Activated CD4-positive, alpha-beta T cell treated with anti-CD3 and anti-CD28 coated beads, Interleukin-2, amount 50 U/mL, for 4 hours (primary cell): ENCODE measurements around the gene ARHGAP5.

ENCODE experiments used
- DNase-seq, 2 experiments: peaks; one replicate each; pipeline ENCODE4 v3.0.0-alpha.2; 2020

ARHGAP5 gene

DNA sequence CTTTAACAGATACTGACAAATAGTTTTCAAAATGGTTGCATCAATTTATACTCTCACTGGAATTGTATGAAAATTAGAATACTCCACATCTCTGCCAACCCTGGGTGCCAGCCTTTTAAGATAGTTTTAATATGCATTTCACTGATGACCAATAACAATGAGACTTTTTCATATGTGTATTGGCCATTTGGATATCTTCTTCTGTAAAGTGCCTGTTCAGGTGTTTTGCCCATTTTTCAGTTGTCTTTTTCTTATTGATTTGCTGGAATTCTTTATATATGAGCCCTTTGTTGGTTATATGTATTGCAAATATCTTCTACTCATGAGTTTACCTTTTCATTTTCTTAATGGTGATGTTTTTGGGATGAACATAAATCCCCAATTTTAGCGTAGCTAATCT lies 108.0 kb downstream of the ARHGAP5 start:
- DNase-seq = no peak

DNA sequence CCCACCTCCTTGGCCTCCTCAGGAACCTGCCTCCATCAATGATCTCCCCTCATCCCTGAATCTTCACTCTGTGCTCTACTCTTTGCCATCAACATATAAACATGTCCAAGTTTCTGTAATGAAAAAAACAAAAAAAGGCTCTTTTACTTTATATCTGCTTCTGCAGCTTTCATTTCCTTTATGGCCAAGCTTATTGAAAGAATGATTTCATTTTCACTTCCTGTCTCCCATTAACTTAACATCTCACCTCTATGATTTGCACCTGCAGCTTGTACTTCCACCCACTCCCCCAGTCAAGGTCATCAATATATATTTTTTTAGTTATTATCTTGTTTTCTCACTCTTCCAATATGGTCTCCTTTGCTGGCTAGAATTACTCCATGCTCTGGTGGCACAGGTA lies 109.1 kb downstream of the ARHGAP5 start:
- no peak for DNase-seq

DNA sequence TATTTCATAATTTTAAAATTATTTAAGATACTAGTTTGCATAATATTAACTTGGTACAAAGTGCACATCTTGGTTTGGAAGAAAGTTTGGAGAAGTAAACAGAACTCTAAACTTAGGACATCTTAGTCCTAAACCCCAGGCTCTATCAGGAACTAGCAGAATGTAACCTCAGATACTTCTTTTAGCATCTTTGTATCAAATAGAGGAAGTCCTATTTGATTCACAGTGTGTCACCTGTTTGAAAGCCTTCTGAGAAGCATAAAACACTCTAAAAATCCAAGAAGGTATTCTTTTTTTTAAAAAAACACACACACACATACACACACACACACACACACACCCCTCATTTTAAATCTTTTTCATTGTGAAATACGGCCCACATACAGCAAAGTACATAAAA lies 112.7 kb downstream of the ARHGAP5 start:
- no peak for DNase-seq

DNA sequence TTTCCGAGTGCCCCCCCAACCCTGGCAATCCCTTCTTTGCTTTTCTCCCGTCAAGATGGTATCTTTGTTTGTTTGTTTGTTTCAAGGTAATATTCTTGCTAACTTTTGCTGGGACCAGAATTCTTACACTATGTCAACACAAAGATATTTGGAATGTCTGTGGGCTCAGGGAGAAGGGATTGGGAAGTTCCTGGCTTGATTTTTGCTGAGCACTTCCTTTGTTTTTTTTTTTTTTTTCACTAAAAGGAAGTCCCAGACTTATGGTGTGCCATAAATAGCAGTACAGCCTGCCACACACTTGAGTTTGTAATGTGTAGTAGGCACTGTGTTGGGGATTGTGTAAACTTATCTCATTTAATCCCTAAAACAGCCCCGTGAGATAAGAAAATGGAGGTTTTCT lies 113.6 kb downstream of the ARHGAP5 start:
- no peak for DNase-seq

DNA sequence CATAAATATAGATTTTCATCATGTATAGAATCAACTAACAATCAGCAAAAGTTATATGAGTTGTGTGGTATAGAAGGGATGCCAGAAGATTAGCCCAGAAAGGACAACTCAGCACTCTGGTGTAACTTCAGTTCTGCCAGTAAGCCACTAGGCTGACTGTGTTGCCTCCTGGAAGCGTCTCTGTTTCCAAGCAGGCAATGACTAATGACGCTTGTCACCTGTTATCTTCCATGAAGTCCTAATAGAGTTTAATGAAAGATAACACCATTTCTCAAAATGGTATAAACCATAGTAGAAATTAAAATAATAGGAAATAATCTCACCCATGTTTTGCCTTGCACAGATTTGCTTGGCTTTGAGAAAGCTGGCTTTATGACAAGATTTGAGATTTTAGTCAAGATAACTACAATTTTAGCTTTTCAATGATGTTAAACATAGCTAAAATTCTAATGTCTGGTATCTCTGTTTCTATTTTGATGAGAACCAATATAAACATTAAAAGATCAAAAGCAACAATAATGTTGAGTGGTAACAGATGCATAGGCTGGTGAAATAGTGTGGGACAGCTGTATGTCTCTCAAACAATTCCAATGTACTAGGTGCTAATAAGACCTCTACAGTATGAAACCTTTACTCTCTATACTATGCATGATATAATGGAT lies 115.7 kb downstream of the ARHGAP5 start:
- no peak for DNase-seq

DNA sequence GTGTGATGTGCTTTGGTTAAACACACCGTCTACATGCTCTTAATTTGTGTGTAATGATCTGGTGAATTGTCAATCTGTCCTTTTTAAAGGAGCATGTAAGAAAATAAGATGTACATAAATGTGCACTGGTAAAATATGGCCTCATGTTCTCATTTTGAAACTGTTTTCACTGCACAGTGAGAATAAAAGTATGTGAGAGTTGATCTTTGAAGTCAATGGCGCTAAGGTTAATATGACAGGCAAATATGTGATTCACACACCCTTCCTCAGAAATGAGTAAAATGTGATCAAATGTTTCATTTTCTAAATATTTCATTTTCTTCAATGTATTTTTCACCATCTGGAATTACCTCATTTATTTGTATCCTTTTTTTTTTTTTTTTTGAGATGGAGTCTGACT lies 116.4 kb downstream of the ARHGAP5 start:
- DNase-seq = no peak

DNA sequence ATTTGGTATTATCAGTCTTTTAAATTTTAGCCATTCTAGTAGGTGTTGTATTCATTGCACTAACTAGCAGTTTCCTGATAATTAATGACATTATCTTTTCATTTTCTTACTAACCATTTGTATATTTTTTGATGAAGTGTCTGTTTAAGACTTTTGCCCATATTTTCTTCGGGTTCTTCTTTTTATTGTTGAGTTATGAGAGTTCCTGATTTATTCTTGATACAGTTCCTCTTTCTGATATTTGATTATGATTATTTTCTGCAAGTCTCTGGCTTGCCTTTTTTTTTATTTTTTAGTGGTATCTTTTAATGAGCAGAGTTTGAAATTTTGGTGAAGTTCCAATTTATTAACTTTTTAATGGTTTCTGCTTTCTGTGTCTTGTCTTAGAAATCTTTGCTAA lies 118.5 kb downstream of the ARHGAP5 start:
- DNase-seq = no peak

DNA sequence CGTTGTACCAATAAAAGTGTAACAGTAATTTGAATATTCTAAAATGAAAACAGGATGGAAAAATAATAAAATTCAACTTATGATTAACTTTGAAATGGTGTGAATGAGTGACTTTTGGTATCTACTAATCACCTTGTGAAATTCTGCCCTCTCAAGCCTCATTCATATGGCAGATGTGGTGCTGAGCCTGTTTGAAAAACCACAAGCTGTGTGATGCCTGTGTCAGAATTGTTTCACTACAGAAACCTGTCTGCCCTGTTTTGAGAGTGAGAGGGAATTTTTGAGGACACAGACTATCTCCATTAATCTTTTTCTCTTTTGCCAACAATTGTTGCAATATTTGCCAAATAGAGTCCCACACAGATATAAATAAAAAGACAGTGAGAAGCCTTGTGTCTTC lies 120.8 kb downstream of the ARHGAP5 start:
- DNase-seq = no peak

DNA sequence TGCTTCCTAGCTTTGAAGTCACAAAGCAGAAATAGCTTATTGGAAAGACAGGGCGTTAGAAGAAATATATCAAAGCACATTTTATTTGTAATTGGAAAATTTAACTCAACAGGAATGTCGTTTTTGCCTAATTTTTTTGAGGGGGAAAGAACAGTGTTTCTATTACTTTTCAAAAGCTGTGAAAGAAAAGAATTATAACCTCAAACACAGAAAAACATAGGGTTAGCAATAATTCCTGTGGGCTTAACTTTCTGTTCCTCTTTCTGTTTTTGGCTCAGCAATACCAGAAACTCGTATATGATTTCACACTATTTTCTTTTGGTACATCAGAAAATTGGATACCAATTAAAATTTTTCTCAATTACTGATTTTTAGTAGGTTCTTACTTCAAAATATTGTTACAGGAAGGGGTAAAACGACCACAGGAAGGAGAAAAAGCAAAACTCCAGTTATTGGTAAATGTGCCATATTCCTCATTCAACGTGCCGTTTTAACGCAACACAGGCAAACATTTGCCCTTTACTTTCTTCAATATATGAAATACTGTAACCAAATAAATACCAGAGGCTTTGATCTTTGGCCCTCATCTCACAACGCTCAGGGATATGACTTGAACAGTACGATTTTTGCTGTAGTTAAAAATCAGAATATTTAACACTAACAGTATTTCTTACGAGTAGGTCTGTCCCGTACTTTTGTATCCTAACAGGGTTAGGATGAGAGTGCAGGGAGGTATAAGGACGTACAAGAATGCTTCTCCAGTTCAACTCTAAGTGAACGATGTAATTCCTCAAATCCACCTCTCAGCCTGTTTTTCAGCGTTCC lies 123.5 kb downstream of the ARHGAP5 start:
- no peak for DNase-seq

DNA sequence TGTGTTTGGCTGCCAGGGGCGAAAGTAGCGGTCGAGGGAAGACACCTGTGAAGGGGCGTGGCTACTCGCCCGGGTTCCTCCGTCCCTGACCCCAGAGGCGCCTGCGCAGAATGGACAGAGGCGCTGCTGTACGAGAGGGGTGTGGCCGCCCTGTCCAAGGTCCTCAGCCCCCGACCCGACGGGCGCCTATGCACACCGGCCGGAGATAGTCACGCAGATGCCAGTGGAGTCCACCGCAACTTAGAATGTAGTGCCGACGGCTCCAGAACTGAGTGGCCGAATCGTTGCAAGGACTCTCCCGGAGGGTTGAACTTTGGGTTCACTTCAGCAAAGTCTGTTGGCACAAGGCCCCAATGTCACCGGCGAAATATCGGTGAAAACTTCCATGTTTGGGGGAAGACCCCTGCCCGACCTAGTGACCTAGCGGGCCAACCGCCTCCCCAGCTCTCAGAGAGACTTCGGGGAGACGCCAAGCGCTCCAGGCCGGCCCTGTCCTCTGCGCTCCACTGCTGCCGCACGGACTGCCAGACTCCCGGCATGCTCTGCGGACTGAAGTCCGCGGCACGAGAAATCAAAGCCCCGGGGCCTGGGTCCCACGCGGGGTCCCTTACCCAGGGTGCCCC lies 124.2 kb downstream of the ARHGAP5 start:
- peak; percentile 53 to 61 for DNase-seq

DNA sequence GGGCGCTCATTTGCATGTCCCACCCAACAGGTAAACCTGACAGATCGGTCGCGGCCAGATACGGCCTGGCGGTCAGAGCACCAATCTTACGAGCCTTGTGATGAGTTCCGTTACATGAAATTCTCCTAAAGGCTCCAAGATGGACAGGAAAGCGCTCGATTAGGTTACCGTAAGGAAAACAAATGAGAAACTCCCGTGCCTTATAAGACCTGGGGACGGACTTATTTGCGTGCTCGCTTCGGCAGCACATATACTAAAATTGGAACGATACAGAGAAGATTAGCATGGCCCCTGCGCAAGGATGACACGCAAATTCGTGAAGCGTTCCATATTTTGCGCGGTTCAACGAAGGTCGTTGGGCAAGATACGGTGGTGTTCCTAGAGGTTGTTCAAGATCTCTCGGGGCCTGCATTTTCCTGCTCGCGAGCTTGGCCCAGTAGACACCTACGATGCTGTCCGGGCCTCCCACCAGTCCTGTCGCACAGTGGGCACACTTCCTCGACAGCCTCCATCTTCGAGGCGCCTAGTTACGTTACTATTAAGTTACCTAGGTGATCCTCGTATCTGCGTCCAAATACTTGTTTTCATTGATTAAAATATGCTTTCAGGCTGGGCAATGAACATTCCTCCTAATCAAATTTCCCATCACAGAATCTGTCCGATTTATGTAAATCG lies 124.8 kb downstream of the ARHGAP5 start, which contains the start of gene RNU6-7:
Gene RNU6-7 (plus strand): TSS at position 230 of the 675 bp plus-strand sequence.
- DNase-seq = peak in 1 of 2 experiments; percentile 20

DNA sequence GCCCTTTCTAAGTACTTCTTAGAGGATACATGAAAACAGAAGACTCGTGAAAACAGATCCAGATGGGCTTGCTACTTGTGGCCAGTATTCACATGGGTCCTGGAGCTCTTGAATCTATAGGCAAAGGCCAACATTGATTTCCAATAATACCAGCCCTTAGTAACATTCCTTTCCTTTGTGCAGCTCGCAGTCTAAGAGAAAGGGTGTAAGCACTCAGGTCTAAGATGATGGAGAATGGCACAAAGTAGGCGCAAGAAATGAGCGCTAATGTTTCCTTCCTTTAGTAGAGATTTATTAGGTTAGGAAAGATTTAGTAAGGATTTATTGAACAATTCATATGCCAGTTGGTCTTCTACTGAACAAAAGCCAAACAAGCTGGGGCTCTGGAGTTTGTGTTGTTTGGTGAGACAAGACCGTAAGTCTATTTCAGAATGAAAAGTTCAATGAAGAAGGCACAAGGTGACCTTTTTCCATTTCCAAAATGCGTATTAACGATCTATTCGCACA lies 125.4 kb downstream of the ARHGAP5 start:
- no peak for DNase-seq

DNA sequence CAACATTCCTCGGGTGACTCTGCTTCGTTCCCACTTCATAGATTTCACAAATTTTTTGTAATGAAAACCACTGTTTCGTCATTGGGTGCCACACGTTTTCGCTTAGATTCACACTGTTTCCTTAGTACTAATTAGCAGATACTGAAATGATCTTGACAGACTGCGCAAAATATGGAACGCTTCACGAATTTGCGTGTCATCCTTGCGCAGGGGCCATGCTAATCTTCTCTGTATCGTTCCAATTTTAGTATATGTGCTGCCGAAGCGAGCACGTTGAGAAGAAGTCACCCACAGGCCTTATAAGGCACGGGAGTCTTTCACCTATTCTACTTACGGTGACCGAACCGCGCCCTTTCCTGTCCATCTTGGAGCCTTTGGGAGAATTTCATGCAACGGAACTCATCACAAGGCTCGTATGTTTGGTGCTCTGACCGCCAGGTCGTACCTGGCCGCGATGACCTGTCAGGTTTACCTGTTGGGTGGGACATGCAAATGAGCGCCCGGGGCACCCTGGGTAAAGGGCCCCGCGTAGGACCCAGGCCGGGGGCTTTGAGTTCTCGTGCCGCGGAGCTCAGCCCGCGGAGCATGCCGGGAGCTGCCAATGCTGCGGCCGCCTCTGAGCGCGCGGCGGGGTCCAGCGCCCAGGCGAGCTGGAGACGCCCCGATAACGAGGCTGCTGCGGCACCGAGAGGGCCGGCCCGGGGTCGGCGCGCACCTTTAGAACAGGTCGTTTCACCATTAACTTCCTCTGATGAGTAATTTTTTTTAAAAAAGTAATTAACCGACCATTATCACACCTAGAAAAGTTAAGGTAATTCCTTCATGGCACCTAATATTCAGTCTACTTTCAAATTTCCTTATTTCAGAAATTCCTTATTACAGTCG lies 126.1 kb downstream of the ARHGAP5 start, which contains the start of gene RNU6-8:
Gene RNU6-8 (minus strand): TSS at position 272 of the 885 bp plus-strand sequence.
- peak; percentile 83 to 85 for DNase-seq

DNA sequence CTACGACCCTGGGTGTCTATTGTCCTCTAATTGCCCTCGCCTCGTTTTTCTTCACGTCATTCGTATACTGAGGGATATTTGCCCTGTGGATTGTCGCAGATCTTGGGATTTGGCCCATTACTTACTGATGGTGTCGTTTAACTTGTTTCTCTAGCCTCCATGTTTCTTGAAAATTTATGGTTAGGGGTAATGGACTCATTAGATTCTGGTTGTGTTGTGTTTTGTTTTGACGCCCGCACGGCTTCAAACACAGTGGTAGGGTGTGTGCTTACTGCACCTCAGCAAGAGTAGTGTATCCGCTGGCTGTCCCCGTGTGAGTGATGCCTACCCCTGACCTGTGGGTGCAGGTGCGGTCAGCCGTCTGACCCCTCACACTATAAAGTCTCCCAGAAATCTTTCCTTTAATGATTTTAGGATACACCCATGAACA lies 126.8 kb downstream of the ARHGAP5 start:
- DNase-seq = peak in 1 of 2 experiments; percentile 3

DNA sequence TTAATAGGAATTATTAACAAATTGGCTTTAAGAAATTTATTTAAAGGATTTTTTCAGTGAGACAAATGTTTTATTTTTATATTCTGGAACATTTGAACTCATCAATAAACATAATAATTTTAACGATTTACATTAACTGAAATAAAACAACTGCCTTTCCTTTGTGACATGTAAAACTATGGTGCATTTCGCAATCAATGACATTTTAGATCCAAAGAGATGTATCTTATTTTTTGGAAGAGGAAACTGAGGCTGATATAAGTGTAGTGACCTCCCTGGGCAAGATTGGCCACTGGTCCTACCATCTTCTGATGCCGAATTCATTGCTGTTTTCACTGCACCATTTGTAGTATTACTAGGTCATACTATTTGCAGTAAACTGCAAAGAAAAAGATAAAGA lies 128.4 kb downstream of the ARHGAP5 start:
- no peak for DNase-seq

DNA sequence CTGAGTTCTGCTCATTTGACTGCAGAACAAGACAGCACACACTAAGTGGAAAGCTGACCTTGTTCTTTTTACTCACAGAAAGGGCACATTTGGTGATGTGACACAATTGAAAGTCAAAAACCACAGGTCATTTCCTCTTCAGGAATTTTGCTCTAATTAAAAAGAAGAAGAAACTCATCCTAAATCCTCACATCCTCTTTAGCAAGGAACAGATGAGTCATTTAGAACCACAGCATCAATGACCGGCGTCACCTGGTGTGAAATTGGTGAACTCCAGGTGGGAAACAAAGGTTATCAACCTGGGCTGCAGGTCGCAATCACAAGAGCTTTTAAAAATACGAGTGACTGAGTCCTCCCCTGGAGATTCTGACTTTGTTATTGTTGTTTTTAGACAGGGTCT lies 128.9 kb downstream of the ARHGAP5 start:
- no peak for DNase-seq

DNA sequence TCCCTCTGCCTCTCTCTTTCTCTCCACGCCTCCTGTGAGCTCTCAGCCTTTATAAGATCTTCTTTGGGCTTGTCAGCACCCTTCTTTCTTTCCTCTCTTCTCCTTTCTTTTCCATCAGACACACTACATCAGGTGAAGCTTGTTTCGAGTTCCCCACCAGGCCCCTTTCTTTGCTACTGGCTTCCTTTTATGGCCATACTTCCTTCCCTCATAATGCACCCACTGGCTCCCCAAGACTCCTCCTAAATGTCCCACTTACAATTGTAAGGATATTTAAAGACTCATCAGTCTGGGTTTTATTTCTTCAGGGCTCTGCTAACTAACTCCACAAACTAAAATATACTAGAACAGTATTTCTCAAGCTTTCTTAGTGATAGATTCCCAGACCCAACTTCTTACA lies 129.4 kb downstream of the ARHGAP5 start:
- no peak for DNase-seq

DNA sequence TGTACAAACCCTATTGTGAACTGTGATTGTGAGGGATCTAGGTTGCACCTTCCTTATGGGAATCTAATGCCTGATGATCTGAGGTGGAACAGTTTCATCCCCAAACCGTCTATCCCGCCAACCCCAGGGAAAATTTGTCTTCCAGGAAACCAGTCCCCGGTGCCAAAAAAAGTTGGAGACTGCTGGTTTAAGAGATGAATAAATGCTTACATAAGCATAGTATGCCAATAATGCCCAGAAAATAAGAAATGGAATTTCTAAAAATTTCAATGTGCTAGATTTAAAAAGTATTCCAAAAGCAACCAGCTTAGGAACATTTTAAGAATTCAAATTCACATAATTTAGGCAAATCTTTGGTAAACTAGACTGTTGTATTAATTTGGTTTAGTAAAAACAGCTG lies 131.4 kb downstream of the ARHGAP5 start:
- DNase-seq = no peak
